Panc1 (cell line): ENCODE measurements around the gene EMX2.

Experiments
- CTCF ChIP-seq: fragments of 450-650 bp; IDR thresholded peaks from 2 replicates; pipeline ENCODE4 v1.5.1; 2017; ENCODE audit warnings: mild to moderate bottlenecking
- POLR2AphosphoS5 ChIP-seq: IDR thresholded peaks from 2 replicates; pipeline ENCODE4 v1.6.1; 2012; ENCODE audit warnings: mild to moderate bottlenecking, low read depth, low read length, moderate library complexity
- REST ChIP-seq, 2 experiments: IDR thresholded peaks; 2 replicates each; pipeline ENCODE4 v1.6.1; 2011 to 2012; ENCODE audit warnings: low read depth in 2 of 2, control low read depth in 1 of 2, low read length in 1 of 2, mild to moderate bottlenecking in 1 of 2, moderate library complexity in 1 of 2; ENCODE audit not compliant: insufficient read depth in 1 of 2

GRCh38 chr10:117504562-117504961 lies 38.0 kb upstream of the EMX2 start:
- TF ChIP-seq CTCF = no peak
- TF ChIP-seq POLR2AphosphoS5 = no peak
- TF ChIP-seq REST (IDR thresholded peaks at IDR 0.05; ENCODE audit: insufficient read depth in 1 of 2, low read depth in 2 of 2, low read length in 1 of 2) = no peak
